Tibial artery (tissue), 4 donors: ENCODE results near the gene SPINK9.

Experiments
- DNase-seq, 2 donors: peaks; one replicate each; pipeline ENCODE4 v3.0.0-alpha.2; 2019
- H3K27ac ChIP-seq, 2 donors: fragments of 200-600 bp; sonication (generic) in 1 of 2; 1 replicate in 1 of 2; 2 replicates in 1 of 2; pipeline ENCODE4 v1.5.1; 2018 to 2019; ENCODE audit warnings: mild to moderate bottlenecking in 1 of 2
- H3K27me3 ChIP-seq, 2 donors: fragments of 200-600 bp; sonication (generic) in 1 of 2; one replicate each; pipeline versions ENCODE4 v1.5.1 to v1.6.0; 2016 to 2019
- H3K36me3 ChIP-seq, 3 donors: fragments of 200-600 bp; sonication (generic) in 2 of 3; one replicate each; pipeline ENCODE4 v1.5.1; 2016 to 2019; ENCODE audit warnings: mild to moderate bottlenecking in 2 of 3
- H3K4me1 ChIP-seq, 4 donors: fragments of 200-600 bp; sonication (generic) in 2 of 4; 1 replicate in 3 of 4; 2 replicates in 1 of 4; pipeline ENCODE4 v1.5.1; 2016 to 2019
- H3K4me3 ChIP-seq, 2 donors: fragments of 200-600 bp; sonication (generic) in 1 of 2; 1 replicate in 1 of 2; 2 replicates in 1 of 2; pipeline ENCODE4 v1.5.1; 2018 to 2019; ENCODE audit warnings: mild to moderate bottlenecking in 2 of 2
- H3K9me3 ChIP-seq, 3 donors: fragments of 200-600 bp; sonication (generic) in 1 of 3; one replicate each; pipeline ENCODE4 v1.5.1; 2016 to 2019
- intact Hi-C: fragments of 100-400 bp; cut with DNase I; formaldehyde crosslinking; loops from one replicate; pipeline ENCODE4 v1.15.0; 2023; ENCODE audit warnings: low total_unique reads
- TF ChIP-seq, protein P1 (sequence below), 2 experiments: fragments of 200-600 bp in 1 of 2; fragments of 450-650 bp in 1 of 2; IDR thresholded peaks; one replicate each; pipeline ENCODE4 v1.5.1; 2017 to 2019; ENCODE audit warnings: antibody characterized with exemption in 2 of 2, mild to moderate bottlenecking in 1 of 2, moderate library complexity in 1 of 2

SPINK9 gene

DNA sequence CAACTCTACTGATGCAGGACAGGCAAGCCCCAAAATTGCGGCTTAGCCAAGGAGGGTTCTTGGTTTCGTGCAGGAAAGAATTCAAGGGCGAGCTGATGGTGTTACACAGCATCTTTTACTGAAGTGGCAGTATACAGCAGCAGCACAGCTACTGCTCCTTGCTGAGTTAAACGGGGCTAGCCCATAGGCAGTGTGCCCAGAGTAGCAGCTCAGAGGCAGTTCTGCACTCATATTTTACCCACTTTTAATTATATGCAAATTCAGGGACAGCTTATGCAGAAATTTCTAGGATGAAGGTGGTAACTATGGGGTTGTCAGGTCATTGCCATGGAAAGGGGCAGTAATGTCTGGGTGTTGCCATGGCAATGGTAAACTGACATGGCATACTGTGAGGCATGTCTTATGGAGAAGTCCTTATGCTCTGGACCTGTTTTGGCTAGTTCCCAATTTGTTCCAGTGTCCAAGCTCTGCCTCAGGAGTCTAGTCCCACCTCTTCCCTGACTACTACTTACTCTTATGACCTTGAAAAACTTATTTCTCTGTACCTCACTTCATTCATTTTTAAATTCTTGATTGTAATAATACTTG lies 2.0 kb upstream of the SPINK9 start:
- H3K27me3 ChIP-seq: no peaks in the 10 kb centered on the region

DNA sequence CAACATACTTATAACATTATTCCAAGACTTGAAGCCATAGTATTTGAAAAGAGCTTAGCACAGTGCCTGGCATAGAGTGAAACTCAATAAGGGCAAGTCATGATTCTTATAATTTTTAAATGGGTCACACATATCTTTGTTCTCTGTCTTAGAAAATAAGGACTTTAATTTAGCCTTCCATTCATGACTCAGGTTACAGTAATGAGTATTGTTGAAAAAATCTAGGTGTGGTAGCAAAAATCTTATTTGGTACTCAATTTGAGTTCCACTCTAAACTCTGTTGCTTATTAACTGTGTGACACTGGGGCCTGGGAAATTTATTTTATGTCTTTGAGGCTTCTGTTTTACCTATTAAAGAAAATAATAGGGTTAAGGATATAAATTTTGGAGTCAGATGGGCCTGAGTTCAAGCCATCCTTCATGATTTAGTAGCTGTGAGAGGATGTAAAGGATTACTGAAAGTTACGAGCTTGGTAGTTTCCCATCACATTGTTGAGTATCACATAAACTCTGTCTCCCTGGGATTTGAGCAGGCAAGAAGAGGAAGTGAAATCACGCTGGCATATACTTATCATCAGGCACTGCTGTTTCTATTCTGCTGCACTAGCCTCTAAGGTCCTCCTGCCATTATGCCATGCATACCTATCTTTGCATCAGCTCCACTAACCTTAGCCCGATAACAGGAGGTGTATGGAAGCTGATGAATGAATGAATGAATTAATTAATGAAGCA lies 1.5 kb downstream of the SPINK9 start:
- Histone ChIP-seq H3K9me3 (peaks cover 0 to 7% (median 0%) of the 10 kb centered on the region in 3 donors), H3K36me3 (no peaks in the 10 kb centered on the region), H3K27ac (no peak overlapping the region), H3K27me3 (no peaks in the 10 kb centered on the region), H3K4me1 (no peaks in the 10 kb centered on the region), H3K4me3 (no peak overlapping the region)
- TF ChIP-seq, protein P1, sequence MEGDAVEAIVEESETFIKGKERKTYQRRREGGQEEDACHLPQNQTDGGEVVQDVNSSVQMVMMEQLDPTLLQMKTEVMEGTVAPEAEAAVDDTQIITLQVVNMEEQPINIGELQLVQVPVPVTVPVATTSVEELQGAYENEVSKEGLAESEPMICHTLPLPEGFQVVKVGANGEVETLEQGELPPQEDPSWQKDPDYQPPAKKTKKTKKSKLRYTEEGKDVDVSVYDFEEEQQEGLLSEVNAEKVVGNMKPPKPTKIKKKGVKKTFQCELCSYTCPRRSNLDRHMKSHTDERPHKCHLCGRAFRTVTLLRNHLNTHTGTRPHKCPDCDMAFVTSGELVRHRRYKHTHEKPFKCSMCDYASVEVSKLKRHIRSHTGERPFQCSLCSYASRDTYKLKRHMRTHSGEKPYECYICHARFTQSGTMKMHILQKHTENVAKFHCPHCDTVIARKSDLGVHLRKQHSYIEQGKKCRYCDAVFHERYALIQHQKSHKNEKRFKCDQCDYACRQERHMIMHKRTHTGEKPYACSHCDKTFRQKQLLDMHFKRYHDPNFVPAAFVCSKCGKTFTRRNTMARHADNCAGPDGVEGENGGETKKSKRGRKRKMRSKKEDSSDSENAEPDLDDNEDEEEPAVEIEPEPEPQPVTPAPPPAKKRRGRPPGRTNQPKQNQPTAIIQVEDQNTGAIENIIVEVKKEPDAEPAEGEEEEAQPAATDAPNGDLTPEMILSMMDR (IDR thresholded peaks at IDR 0.05): no peak
- intact Hi-C loops: no loop called here
- no peak for DNase-seq

More for the DNA sequence above, 2.0 kb upstream of the SPINK9 start:
- Histone ChIP-seq H3K4me1 (no peaks in the 10 kb centered on the region), H3K4me3 (no peak overlapping the region), H3K9me3 (peaks cover 0 to 7% (median 0%) of the 10 kb centered on the region in 3 donors), H3K27ac (no peak overlapping the region), H3K36me3 (no peaks in the 10 kb centered on the region)
- intact Hi-C loops: no loop called here
- TF ChIP-seq, protein P1 (IDR thresholded peaks at IDR 0.05): no peak
- DNase-seq: no peak

DNA sequence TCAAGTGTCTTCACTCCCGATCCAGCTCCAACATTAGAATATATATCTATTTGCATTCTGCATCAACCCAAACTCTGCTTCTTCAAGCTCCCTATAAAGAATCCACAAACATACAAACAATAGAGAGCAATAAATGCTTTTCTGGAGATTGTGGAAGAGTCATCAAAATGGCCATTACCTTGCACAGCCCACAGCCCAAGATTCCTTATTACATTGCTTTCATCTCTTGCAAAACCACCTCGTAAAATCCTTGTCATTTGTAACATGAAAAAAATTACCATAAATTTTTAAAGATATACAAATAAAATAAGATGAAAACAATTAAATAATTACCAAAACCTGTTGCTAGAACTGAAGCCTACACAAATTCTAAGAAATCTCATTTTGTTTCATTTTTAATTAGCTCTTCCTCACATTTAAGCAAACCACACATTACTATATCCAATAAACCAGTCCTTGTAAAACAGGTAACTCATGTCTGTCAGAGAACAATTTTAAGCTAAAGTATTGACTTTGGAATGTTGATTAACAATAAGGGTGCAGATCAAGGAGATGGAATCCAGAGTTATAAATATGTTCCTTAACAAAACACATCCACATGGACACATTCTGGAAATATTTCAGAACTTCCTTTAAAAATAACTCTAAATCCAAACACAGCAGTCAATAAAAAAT lies 7.1 kb downstream of the SPINK9 start:
- TF ChIP-seq, protein P1 (IDR thresholded peaks at IDR 0.05): no peak
- DNase-seq: no peak
- no peak overlapping the region for H3K27ac ChIP-seq
- H3K4me1 ChIP-seq: peaks cover 0 to 8% (median 4%) of the 10 kb centered on the region in 4 donors
- no peak overlapping the region for H3K4me3 ChIP-seq
- no peaks in the 10 kb centered on the region for H3K9me3 ChIP-seq
- no peaks in the 10 kb centered on the region for H3K36me3 ChIP-seq
- intact Hi-C loops: no loop called here
- H3K27me3 ChIP-seq: no peaks in the 10 kb centered on the region

DNA sequence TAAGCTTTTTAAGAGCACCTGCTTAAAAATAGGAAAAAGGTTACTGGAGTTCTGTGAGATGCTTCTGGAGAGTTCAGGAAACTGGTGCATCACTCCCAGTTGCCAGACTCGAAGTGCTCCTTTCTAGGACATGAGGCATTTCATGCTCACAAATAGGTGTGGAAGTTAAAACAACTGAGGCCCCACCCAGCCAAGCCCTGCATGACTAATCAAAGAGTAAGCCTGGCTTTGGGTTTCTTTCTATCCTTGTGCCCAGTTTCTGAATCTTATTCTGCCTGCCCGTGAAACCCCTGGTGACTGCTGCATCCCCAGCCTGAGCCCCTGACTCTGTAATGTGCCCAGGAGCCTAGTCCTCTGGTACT lies 7.7 kb downstream of the SPINK9 start:
- TF ChIP-seq, protein P1 (IDR thresholded peaks at IDR 0.05): no peak
- Histone ChIP-seq H3K4me3 (no peak overlapping the region), H3K9me3 (no peaks in the 10 kb centered on the region), H3K27ac (no peak overlapping the region), H3K36me3 (no peaks in the 10 kb centered on the region), H3K4me1 (peaks cover 0 to 8% (median 4%) of the 10 kb centered on the region in 4 donors), H3K27me3 (no peaks in the 10 kb centered on the region)
- DNase-seq: no peak
- intact Hi-C loops: no loop called here

DNA sequence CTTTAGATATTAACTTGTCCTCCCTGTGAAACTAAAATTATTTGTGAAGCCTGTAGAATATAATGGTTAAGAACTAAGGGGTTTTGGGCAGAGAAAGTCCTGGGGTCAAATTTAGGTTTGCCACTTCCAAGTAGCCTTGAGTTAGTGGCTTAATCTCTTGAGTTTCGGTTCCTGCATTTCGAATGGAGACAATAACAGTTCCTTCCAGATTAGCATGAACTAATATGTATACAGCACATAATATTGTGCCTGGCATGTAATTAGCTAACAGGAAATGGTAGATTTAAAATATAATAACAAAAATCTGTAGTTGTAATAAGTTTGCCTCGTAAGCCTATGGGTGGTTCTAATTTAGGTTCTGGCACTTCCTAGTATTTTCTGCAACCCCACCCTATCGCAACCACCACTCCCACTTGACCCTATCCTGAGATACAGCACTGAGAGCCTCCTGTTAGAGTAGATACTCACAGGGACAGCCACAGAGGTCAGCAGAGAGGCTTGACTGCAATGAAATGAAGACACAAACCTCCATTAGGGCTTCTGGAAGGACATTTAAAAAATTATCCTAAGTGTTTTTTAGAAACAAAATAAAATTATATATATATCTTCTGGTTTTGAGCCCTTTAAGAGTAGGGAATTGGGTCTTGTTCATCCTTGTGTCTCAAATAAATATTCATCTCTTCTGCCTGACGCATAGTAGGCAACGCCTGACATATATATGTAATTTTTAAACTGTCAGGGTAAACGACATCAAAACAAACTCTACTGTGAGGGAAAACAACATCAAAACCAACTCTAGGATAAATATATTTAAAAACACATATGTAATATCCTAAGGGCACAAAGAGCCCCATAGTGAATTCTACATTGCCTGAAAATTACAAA lies 8.5 kb downstream of the SPINK9 start:
- Histone ChIP-seq H3K36me3 (no peaks in the 10 kb centered on the region), H3K27me3 (no peaks in the 10 kb centered on the region), H3K4me1 (peaks cover 0 to 8% (median 4%) of the 10 kb centered on the region in 4 donors), H3K4me3 (no peak overlapping the region), H3K27ac (no peak overlapping the region), H3K9me3 (no peaks in the 10 kb centered on the region)
- TF ChIP-seq, protein P1 (IDR thresholded peaks at IDR 0.05): no peak
- intact Hi-C loops: no loop called here
- DNase-seq: no peak
